GM21515 (cell line): ENCODE data around the gene F2R.

ENCODE experiments used
- ATAC-seq: cut with Tn5 transposase; IDR thresholded peaks from one replicate; pipeline ENCODE4 v1.9.1; 2021; ENCODE audit not compliant: unreplicated experiment

The F2R gene

GRCh38 chr5:76690037-76690679 is 25.8 kb upstream of the F2R start:
- ATAC-seq, result no peak

- no peak for ATAC-seq
Observed at GRCh38 chr5:76690704-76691466, 25.0 kb upstream of the F2R start.

GRCh38 chr5:76691467-76692273 is 24.3 kb upstream of the F2R start:
- no peak for ATAC-seq

- ATAC-seq, result no peak
Observed at GRCh38 chr5:76692274-76692540, 23.7 kb upstream of the F2R start.

GRCh38 chr5:76692651-76693050 is 23.3 kb upstream of the F2R start:
- ATAC-seq, result no peak

GRCh38 chr5:76693141-76693540 is 22.8 kb upstream of the F2R start:
- no peak for ATAC-seq

GRCh38 chr5:76694317-76694716 is 21.6 kb upstream of the F2R start:
- ATAC-seq, result no peak

GRCh38 chr5:76695346-76695745 is 20.6 kb upstream of the F2R start:
- no peak for ATAC-seq

- no peak for ATAC-seq
Observed at GRCh38 chr5:76696251-76696650, 19.7 kb upstream of the F2R start.

- ATAC-seq, result no peak
Observed at GRCh38 chr5:76697670-76698069, 18.3 kb upstream of the F2R start.

GRCh38 chr5:76700571-76700970 is 15.4 kb upstream of the F2R start:
- no peak for ATAC-seq

GRCh38 chr5:76701298-76701697 is 14.6 kb upstream of the F2R start:
- ATAC-seq, result no peak

GRCh38 chr5:76703707-76704106 is 12.2 kb upstream of the F2R start:
- ATAC-seq, result no peak

- no peak for ATAC-seq
Observed at GRCh38 chr5:76704131-76704663, 11.7 kb upstream of the F2R start.

GRCh38 chr5:76705574-76705973 is 10.4 kb upstream of the F2R start:
- ATAC-seq, result no peak

- no peak for ATAC-seq
Observed at GRCh38 chr5:76709762-76710161, 6.2 kb upstream of the F2R start.

GRCh38 chr5:76710991-76711390 is 4.9 kb upstream of the F2R start:
- ATAC-seq, result no peak

- no peak for ATAC-seq
Observed at GRCh38 chr5:76714751-76715485, 1.0 kb upstream of the F2R start.

GRCh38 chr5:76715486-76715735 is 515 bp upstream of the F2R start:
- ATAC-seq, result no peak

- ATAC-seq, result no peak
Observed at GRCh38 chr5:76716456-76717157, 681 bp downstream of the F2R start.
